Measurements from ENCODE around the gene UROC1.

The UROC1 gene

DNA sequence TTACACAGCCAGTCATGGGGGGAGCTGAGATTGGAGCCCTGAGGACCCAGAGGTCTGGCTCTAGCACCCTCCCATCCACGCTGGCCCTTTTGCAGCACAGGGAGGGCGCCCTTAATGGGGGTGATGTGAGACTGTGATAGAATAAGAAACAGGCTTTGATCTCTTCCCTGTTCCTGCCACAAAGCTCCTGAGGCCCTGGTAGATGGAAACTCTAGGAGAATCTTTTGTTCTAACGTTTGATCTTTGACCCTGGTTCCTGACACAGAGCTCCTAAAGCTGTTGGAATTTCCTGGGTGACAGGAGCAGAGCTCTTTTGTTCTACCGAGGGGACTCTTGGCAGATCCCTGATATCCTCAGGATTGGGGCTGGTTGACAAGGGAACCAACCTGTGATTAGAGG lies 1.2 kb upstream of the UROC1 start:
- TF ChIP-seq NFIC (IDR thresholded peaks at IDR 0.05) (no peak), TCF12 (IDR thresholded peaks at IDR 0.05; ENCODE audit: low read depth) (no peak), CREB1 (IDR thresholded peaks at IDR 0.05; ENCODE audit: low read depth) (no peak), EP300 (IDR thresholded peaks at IDR 0.05; ENCODE audit: borderline replicate concordance) (no peak), ZBTB7A (IDR thresholded peaks at IDR 0.05; ENCODE audit: low read depth) (no peak)
- TF ChIP-seq, protein P1, sequence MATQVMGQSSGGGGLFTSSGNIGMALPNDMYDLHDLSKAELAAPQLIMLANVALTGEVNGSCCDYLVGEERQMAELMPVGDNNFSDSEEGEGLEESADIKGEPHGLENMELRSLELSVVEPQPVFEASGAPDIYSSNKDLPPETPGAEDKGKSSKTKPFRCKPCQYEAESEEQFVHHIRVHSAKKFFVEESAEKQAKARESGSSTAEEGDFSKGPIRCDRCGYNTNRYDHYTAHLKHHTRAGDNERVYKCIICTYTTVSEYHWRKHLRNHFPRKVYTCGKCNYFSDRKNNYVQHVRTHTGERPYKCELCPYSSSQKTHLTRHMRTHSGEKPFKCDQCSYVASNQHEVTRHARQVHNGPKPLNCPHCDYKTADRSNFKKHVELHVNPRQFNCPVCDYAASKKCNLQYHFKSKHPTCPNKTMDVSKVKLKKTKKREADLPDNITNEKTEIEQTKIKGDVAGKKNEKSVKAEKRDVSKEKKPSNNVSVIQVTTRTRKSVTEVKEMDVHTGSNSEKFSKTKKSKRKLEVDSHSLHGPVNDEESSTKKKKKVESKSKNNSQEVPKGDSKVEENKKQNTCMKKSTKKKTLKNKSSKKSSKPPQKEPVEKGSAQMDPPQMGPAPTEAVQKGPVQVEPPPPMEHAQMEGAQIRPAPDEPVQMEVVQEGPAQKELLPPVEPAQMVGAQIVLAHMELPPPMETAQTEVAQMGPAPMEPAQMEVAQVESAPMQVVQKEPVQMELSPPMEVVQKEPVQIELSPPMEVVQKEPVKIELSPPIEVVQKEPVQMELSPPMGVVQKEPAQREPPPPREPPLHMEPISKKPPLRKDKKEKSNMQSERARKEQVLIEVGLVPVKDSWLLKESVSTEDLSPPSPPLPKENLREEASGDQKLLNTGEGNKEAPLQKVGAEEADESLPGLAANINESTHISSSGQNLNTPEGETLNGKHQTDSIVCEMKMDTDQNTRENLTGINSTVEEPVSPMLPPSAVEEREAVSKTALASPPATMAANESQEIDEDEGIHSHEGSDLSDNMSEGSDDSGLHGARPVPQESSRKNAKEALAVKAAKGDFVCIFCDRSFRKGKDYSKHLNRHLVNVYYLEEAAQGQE (IDR thresholded peaks at IDR 0.05; ENCODE audit: low read depth) = no peak
- TF ChIP-seq, protein P2, sequence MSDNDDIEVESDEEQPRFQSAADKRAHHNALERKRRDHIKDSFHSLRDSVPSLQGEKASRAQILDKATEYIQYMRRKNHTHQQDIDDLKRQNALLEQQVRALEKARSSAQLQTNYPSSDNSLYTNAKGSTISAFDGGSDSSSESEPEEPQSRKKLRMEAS (IDR thresholded peaks at IDR 0.05) = no peak

DNA sequence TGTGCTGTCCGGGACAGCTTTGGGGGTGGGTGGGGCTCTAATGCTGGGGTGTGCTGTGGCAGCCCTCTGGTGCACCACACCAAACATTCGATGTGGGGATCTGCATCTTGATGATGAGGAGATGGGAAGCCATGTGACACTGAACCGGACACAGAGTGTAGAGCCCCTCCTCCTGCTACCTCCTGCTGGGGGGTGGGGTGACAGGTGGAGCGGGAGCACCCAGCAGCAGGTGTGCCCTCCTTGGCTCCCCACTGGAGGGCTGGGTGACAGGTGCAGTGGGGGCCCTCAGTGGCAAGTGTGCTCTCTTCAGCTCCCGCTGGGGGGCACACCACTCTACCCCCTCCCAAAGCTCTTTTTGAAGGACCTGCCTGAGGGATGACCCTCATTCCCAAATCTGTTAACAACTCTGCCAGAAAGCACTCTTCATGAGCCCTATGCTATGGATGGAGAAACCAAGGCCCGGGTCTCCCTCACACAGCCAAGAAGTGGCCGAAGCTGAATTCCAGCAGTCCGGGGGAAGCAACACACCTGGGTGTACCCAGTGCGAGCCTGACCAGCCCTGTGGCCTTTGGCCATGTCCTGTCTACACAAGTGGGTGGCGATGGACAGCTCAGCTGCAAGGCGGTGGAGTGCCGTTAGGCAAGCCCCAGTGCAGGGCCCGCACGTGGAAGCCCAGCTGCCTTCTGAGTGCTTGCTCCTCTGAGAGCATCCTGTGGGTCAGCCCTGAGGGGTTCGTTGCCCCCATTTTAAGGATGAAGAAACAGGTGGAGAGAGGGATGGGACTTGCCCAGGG lies 609 bp upstream of the UROC1 start:
- TF ChIP-seq TEAD4 (IDR thresholded peaks at IDR 0.05) = no peak

DNA sequence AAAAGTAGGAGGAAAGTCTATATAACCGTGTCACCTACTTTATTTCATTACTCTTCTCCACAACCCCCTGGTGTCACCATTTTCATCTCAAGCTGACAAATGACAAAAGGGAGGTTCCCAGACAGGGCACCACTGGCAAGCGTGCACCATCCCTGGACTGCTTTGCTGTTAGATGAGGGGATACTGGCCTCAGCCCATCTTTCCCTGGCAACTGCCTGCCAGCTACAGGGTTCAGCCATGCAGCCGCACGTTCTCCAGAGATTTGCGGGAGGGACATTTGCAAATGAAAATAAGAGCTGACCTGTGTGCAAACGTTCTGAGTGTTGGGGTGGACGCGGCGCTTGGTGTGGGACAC lies 660 bp downstream of the UROC1 start:
- TF ChIP-seq CEBPB (IDR thresholded peaks at IDR 0.05) = no peak
- no peak for TF ChIP-seq EGR1 (IDR thresholded peaks at IDR 0.05)
- TF ChIP-seq, protein P1 (IDR thresholded peaks at IDR 0.05; ENCODE audit: low read depth) = no peak
- TF ChIP-seq CREB1 (IDR thresholded peaks at IDR 0.05; ENCODE audit: low read depth) = no peak
- TF ChIP-seq FOXM1 (IDR thresholded peaks at IDR 0.05; ENCODE audit: borderline replicate concordance, low read depth) = no peak
- TF ChIP-seq YY1 (IDR thresholded peaks at IDR 0.05; ENCODE audit: low read depth) = no peak
- TF ChIP-seq, protein P2 (IDR thresholded peaks at IDR 0.05) = no peak
- TF ChIP-seq, protein P3, sequence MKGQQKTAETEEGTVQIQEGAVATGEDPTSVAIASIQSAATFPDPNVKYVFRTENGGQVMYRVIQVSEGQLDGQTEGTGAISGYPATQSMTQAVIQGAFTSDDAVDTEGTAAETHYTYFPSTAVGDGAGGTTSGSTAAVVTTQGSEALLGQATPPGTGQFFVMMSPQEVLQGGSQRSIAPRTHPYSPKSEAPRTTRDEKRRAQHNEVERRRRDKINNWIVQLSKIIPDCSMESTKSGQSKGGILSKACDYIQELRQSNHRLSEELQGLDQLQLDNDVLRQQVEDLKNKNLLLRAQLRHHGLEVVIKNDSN (IDR thresholded peaks at IDR 0.05) = no peak
- no peak for TF ChIP-seq TAF1 (IDR thresholded peaks at IDR 0.05; ENCODE audit: low read depth)
- no peak for TF ChIP-seq TEAD4 (IDR thresholded peaks at IDR 0.05)
- TF ChIP-seq ZBTB7A (IDR thresholded peaks at IDR 0.05; ENCODE audit: low read depth) = no peak
- TF ChIP-seq EP300 (IDR thresholded peaks at IDR 0.05; ENCODE audit: borderline replicate concordance) = no peak
- no peak for TF ChIP-seq NFIC (IDR thresholded peaks at IDR 0.05)
- no peak for TF ChIP-seq TCF12 (IDR thresholded peaks at IDR 0.05; ENCODE audit: low read depth)
- no peak for TF ChIP-seq RAD21 (IDR thresholded peaks at IDR 0.05; ENCODE audit: low read depth)

DNA sequence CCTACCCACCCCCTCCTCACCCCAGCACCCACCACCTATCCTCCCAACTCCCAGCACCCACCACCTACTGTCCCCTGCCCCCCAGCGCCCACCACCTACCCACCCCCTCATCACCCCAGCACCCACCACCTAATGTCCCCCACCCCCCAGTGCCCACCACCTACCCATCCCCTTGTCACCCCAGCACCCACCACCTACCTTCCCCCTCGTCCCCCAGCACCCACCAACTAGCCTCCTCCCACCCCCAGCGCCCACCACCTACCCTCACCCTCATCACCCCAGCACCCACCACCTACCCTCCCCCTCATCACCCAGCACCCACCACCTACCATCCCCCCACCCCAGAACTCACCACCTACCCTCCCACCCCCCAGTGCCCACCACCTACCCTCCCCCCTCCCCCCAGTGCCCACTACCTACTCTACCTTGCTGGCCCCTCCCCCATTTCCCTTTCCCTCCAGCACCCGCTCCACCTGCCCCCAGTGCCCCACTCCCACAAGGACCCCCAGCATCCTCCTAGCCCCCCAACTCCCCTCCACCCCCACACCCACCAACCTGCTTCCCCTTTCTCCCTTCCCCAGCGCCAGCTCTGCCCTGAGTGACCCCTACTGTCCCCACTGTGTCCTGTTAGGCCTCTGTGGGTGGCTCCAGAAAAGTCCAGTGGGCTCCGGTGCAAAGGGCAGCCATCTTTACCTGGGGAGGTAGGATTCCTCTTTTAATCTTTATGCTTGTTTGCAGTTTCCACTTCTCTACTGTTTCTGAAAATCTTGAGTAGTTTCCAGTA lies 1.2 kb downstream of the UROC1 start:
- no peak for TF ChIP-seq CREB1 (IDR thresholded peaks at IDR 0.05; ENCODE audit: low read depth)
- TF ChIP-seq TEAD4 (IDR thresholded peaks at IDR 0.05) = no peak
- TF ChIP-seq EGR1 (IDR thresholded peaks at IDR 0.05) = no peak
- TF ChIP-seq ZBTB7A (IDR thresholded peaks at IDR 0.05; ENCODE audit: low read depth) = no peak
- no peak for TF ChIP-seq TCF12 (IDR thresholded peaks at IDR 0.05; ENCODE audit: low read depth)

DNA sequence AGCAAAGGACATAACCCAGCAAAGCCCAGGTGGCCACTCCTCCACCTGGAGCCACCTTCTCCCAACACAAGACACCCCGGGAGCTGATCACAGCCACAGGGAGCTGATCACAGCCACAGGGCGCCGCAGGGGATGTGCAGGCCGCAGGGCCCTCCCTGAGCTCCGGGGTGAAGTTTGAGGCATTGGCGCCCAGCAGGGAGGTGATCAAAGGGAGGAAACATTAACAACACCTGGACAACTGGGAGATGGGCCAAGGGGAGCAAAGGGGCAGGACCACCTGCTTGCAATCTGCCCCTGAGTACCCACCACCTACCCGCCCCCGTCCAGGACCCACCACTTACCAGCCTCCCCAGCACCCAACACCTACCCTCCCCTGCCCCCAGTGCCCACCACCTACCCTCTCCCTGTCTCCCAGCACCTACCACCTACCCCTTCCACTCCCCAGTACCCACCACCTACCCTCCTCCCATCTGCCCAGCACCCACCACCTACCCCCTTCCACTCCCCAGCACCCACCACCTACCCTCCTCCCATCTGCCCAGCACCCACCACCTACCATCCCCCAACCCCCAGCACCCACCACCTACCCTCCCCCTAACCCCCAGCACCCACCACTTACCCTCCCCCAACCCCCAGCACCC lies 2.4 kb downstream of the UROC1 start:
- TF ChIP-seq EP300 (IDR thresholded peaks at IDR 0.05; ENCODE audit: borderline replicate concordance) (no peak), CEBPB (IDR thresholded peaks at IDR 0.05) (no peak), TEAD4 (IDR thresholded peaks at IDR 0.05) (no peak), CREB1 (IDR thresholded peaks at IDR 0.05; ENCODE audit: low read depth) (no peak), TAF1 (IDR thresholded peaks at IDR 0.05; ENCODE audit: low read depth) (no peak), FOXM1 (IDR thresholded peaks at IDR 0.05; ENCODE audit: borderline replicate concordance, low read depth) (no peak), RAD21 (IDR thresholded peaks at IDR 0.05; ENCODE audit: low read depth) (no peak), ZBTB7A (IDR thresholded peaks at IDR 0.05; ENCODE audit: low read depth) (no peak), EGR1 (IDR thresholded peaks at IDR 0.05) (no peak), TCF12 (IDR thresholded peaks at IDR 0.05; ENCODE audit: low read depth) (no peak), NFIC (IDR thresholded peaks at IDR 0.05) (no peak), YY1 (IDR thresholded peaks at IDR 0.05; ENCODE audit: low read depth) (no peak)
- TF ChIP-seq, protein P1 (IDR thresholded peaks at IDR 0.05; ENCODE audit: low read depth) = no peak
- TF ChIP-seq, protein P2 (IDR thresholded peaks at IDR 0.05) = no peak
- TF ChIP-seq, protein P3 (IDR thresholded peaks at IDR 0.05) = no peak

Data from Ishikawa (cell line).